ENCODE data around the gene PCDH9. TPM values are rescaled to one million over a fixed set of nuclear protein-coding genes. Genes with fewer than 3 reads are reported as not detected.

Gene PCDH9
- total RNA-seq, 1 donor from 2014 or later, result 3.7 TPM

GRCh38 chr13:66581675-66582074 is 648.5 kb downstream of the PCDH9 start:
- no peak for DNase-seq (ENCODE audit: extremely low spot score in 2 of 2)
- H3K36me3 ChIP-seq, result no peaks in the 10 kb centered on the region
- no peaks in the 10 kb centered on the region for H3K9me3 ChIP-seq
- H3K27me3 ChIP-seq, result no peaks in the 10 kb centered on the region
- no peak overlapping the region for H3K27ac ChIP-seq
- intact Hi-C loops (cut with DNase I), result no loop called here
- TF ChIP-seq POLR2A (IDR thresholded peaks at IDR 0.05) (no peak), CTCF (IDR thresholded peaks at IDR 0.05) (no peak), POLR2AphosphoS5 (IDR thresholded peaks at IDR 0.05; ENCODE audit: insufficient read depth in 1 of 2, low read depth in 1 of 2) (no peak)
- no peak overlapping the region for H3K4me3 ChIP-seq
- H3K4me1 ChIP-seq, result no peaks in the 10 kb centered on the region

DNA sequence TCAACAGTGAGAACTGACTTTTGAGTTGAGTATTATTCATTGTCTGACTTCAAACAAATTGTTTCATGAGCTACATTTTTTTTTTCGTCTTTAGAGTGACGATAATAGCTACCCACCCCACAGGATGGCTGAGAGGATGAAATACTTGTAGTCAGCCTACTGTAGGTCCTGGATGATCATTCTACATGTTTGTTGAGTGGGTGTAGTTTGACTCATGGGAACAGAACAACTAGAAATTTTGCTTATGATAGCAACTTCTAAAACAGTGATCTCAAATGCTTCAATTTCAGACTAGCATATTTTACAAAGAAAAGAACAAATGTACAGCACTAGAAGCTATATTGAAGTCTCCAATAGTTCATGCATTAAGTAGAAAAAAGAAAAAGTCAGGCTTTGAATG is 651.8 kb downstream of the PCDH9 start:
- Histone ChIP-seq H3K36me3 (no peaks in the 10 kb centered on the region), H3K9me3 (no peaks in the 10 kb centered on the region), H3K4me1 (no peaks in the 10 kb centered on the region), H3K27ac (no peak overlapping the region), H3K27me3 (no peaks in the 10 kb centered on the region), H3K4me3 (no peak overlapping the region)
- no peak for DNase-seq (ENCODE audit: extremely low spot score in 2 of 2)
- intact Hi-C loops (cut with DNase I), result no loop called here
- TF ChIP-seq CTCF (IDR thresholded peaks at IDR 0.05) (no peak), POLR2A (IDR thresholded peaks at IDR 0.05) (no peak), POLR2AphosphoS5 (IDR thresholded peaks at IDR 0.05; ENCODE audit: insufficient read depth in 1 of 2, low read depth in 1 of 2) (no peak)

DNA sequence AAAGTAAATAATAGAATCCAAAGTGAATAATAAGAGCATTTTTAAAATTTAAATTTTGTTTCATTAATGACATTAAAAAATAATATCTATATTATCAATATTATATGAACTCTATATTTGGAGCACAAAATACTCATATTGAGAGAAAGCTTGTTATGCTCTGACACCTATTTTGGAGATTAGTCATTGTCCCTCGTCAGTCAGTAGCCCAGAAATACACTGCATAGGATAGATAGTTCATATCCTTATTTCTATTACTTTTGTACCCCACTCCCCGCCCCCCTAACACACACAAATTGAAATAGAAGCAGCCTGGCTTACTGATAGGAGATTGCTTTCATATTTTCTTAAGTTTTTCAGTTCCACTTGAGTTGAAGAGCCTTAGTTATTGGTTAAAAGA is 652.8 kb downstream of the PCDH9 start:
- intact Hi-C loops (cut with DNase I), result no loop called here
- H3K4me3 ChIP-seq, result no peak overlapping the region

GRCh38 chr13:66576381-66576780 is 653.8 kb downstream of the PCDH9 start:
- Histone ChIP-seq H3K36me3 (no peaks in the 10 kb centered on the region), H3K27me3 (no peaks in the 10 kb centered on the region), H3K4me3 (no peak overlapping the region), H3K4me1 (no peaks in the 10 kb centered on the region), H3K9me3 (no peaks in the 10 kb centered on the region), H3K27ac (no peak overlapping the region)
- TF ChIP-seq POLR2A (IDR thresholded peaks at IDR 0.05) (no peak), CTCF (IDR thresholded peaks at IDR 0.05) (no peak), POLR2AphosphoS5 (IDR thresholded peaks at IDR 0.05; ENCODE audit: insufficient read depth in 1 of 2, low read depth in 1 of 2) (no peak)
- intact Hi-C loops (cut with DNase I), result no loop called here
- DNase-seq (ENCODE audit: extremely low spot score in 2 of 2), result no peak

More for the DNA sequence above, 652.8 kb downstream of the PCDH9 start:
- no peaks in the 10 kb centered on the region for H3K4me1 ChIP-seq
- H3K9me3 ChIP-seq, result no peaks in the 10 kb centered on the region
- no peak for DNase-seq (ENCODE audit: extremely low spot score in 2 of 2)
- H3K27ac ChIP-seq, result no peak overlapping the region
- no peaks in the 10 kb centered on the region for H3K36me3 ChIP-seq
- TF ChIP-seq POLR2AphosphoS5 (IDR thresholded peaks at IDR 0.05; ENCODE audit: insufficient read depth in 1 of 2, low read depth in 1 of 2) (no peak), CTCF (IDR thresholded peaks at IDR 0.05) (no peak), POLR2A (IDR thresholded peaks at IDR 0.05) (no peak)
- H3K27me3 ChIP-seq, result no peaks in the 10 kb centered on the region

GRCh38 chr13:66574606-66575005 is 655.5 kb downstream of the PCDH9 start:
- intact Hi-C loops (cut with DNase I), result no loop called here

More at GRCh38 chr13:66574606-66575005, 655.5 kb downstream of the PCDH9 start:
- no peaks in the 10 kb centered on the region for H3K4me1 ChIP-seq
- no peak for TF ChIP-seq CTCF (IDR thresholded peaks at IDR 0.05)
- TF ChIP-seq POLR2AphosphoS5 (IDR thresholded peaks at IDR 0.05; ENCODE audit: insufficient read depth in 1 of 2, low read depth in 1 of 2), result no peak
- no peak for TF ChIP-seq POLR2A (IDR thresholded peaks at IDR 0.05)
- DNase-seq (ENCODE audit: extremely low spot score in 2 of 2), result no peak
- no peaks in the 10 kb centered on the region for H3K36me3 ChIP-seq
- H3K27me3 ChIP-seq, result no peaks in the 10 kb centered on the region
- no peaks in the 10 kb centered on the region for H3K9me3 ChIP-seq
- H3K27ac ChIP-seq, result no peak overlapping the region
- H3K4me3 ChIP-seq, result no peak overlapping the region
